Suppressor macrophage treated with lipopolysaccharide for 4 hours (primary cell): Measurements from ENCODE around the gene EXOC3L1.
A peak's percentile ranks its signal among the peaks of the same experiment; 100 is the strongest.

Experiments
- DNase-seq: peaks from one replicate; pipeline ENCODE4 v3.0.0-alpha.2; 2020

EXOC3L1 gene, protein sequence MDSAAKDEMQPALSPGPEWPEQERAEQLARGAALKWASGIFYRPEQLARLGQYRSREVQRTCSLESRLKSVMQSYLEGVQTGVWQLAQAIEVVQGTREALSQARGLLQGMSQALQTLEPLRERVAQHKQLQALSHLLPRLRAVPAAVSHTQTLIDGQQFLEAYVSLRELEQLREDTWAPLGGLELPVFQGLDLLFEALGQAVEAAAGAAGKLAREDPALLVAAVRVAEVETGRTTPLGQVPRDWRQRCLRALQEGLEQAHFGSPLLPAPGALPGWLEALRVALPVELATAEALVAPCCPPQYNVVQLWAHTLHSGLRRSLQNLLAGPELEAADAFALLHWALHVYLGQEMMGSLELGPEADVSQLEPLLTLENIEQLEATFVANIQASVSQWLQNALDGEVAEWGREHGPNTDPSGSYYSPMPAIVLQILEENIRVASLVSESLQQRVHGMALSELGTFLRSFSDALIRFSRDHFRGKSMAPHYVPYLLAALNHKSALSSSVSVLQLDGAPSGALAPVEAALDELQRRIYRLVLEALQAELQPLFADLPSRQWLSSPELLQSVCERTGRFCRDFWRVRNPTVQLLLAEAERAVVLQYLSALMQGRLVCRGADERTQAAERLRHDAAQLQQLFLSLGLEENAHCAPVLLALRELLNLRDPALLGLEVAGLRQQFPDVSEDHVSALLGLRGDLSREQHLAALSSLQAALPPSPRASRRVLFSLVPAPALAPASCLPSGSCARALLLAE

DNA sequence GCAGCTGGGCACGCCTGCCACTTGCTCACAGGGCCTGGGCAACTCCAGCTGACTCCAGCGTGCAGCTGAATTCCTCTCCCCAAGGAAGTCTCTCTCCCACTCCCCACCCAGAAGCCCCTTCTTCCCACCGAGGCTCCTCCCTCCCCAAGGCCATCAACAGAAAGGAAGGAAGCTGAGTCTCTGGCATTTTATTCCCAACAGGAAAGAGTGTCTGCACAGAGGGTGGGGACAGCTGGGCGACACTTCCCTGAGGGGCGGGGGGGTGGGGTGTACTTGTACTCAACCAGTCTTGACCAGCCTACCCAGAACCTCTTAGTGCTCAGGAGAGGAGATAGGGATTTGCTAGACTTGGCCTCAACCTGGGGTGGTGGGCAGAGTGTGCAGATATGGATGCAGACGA is at the start of gene EXOC3L1:
TSS of gene EXOC3L1 (minus strand) at position 96 of the 400 bp plus-strand sequence. CDS start 460 bp downstream, outside the sequence.
- no peak for DNase-seq

DNA sequence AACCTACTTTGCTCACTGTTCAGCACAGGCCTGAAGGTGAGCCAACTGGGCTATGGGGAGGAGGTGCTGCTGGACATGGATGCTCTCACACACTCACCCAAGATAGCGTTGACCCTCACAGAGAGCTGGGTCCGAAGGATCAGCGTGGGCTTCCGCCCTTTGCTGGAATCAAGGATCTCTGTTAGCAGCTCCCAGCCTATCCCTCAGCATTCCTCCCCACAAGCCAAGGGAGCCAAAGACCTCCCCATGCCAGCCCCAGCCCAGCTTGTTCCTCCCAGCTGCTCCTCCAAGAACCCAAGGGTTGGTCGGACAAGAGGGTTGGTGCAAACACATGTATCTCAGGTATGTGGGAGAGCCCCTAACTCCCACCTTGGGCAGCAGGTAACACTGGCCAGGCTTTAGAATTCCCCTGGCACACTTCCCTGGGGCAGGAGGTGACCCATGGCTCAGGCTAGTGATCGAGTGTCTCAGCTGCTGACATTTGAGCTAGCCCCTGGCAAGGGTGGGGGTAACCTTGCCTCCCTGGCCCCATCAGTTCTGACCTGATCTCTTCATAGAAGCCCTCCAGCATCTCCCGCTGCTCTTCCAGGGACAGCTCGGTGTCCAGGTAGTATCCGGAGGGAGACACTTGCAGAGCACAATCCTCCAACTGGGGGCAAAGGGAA is 49.0 kb upstream of the EXOC3L1 start:
- DNase-seq = no peak

DNA sequence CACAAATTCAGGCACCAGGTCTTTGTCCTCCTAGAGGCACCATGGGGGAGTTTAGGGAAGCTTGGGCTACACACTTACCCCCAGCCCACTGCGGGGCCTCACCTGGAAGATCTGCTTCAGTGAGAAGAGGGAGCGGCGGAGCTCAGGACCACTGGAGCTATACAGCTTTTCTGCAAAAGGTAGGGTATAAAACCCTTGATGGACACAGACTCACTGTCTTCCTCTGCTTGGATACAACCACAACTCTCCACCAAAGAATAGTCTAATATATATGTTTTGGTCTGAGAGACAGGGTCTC is 48.3 kb upstream of the EXOC3L1 start:
- DNase-seq = no peak

DNA sequence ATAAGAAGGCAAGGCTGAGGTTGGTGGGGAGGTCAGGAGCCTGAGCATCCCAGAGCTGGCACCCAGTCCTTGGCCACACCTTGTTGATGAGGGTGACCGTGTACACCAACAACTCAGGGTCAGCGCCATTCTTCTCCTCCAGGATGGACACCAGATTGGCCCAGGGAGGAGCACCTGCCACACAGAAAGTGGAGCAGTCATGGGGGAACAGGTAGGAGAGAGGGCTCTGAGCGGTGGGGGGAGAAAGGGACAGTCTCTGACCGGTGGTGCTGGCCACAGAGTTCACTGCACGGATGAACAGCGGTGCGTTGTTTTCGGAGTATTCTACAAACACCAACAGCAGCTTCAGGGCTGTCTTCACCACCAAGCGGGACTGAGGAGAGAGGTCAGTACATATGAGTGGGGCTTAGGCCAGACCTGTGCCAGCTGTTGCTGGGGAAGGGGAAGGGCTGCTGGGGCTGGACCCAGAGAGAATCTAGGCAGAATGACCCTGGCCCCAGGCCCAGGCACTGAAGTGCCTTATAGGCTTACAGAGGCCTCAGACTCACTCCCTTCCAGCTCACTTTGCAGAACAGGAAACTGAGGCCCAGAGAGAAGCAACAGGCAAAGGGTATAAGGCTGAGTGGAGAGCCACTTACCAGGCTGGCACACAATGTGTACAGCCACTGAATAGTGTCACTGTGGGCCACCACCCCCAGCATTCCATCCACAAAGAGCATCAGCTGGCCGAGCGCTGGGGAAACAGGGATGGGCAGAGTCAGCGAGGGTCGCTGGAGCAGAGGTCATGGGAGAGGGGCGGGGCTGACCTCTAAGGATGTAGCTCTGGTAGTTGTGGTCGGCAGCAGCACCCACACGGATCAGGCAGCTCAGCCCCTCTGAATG is 47.7 kb upstream of the EXOC3L1 start:
- no peak for DNase-seq

DNA sequence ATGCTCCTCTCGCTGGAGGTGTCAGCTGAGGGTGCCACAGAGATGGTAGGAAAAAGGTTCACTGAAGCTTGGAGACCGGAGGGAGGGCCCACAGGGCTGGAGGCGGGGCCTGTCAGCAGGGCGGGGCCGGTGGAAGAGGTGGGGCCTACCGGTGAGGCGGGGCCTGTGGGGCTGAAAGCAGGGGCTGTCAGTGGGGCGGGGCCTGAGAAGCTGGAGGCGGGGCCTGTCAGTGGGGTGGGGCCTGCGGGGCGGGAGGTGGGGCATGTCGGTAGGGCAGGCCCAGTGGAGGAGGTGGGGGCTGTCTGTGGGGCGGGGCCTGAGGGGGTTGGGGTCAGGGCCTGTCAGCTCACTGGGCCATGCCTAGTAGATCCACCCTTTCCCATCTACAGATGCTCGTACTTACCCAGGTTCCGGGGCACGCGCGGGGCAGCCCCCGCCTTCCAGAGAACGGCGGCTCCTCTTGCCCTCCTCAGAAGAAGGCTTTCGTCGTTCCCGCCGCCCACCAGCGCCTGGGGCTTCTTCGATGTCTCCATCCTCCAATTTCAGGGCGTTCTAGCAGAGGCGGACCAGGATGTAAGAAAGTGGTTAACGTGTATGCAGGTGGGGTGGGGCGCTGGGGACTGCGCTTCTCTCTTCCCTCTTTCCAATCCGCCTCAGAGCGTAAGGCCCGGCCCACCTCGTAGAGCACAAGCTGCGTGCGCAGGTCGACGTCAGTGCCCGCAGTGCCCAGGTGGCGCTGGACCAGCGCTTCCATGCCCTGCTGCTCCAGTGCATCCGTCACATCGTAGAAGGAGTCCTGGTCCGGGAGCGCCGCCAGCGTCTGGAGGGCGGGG is 46.8 kb upstream of the EXOC3L1 start:
- peak; percentile 52 for DNase-seq

DNA sequence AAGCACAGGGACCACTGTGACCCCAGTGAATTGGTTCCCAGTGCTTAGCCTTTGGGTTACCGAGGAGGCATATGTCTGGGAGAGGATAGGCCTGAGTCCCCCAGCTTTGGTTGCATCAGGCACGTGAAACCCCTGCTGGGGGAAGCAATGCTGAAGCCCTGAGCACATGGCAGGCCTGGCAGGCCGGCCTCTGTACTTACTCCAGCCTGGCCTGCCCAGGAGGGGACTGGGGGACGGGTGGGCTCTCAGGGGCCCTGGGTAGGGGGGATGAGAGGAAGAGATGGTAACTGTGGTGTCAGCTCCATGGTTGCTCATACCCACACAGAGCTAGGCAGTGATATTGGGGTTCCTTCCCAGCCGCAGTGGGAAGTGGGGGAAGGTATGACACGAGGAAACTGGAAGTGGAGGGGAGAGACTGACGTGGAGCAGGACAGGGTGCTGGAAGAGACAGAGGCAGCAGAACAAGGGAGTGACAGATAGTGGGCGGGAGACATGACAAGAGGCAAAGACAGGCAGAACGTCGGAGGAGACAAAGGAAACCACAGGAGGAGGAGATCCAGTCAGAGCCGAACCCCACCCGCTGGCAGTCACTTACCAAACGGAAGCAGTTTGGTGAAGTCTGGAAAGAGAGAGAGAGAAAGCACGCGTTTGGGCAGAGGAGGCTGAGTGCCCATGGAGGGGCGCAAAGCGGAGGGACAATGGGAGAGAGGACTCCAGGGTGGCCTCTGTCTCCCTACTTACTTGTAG is 46.1 kb upstream of the EXOC3L1 start:
- peak; percentile 7 for DNase-seq

DNA sequence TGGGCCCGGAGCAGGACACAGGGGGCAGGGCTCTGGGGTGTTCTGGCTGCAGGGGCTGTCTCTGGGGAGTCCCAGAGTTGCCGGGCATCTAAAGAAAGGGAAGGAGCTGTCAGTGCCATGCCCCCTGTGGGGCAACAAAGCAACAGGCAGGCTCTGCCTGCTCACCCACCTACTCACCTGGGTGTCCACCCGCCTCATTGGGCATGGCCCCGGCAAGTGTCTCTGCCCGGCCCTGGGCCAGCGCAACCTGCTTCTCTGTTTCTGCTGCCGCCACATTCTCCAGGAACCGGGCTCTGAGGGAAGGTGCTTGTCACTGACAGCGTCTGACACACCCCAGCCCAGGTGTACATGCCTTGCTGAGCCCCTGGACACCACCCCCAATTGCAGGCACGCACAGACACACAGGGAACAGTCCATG is 44.3 kb upstream of the EXOC3L1 start:
- no peak for DNase-seq

DNA sequence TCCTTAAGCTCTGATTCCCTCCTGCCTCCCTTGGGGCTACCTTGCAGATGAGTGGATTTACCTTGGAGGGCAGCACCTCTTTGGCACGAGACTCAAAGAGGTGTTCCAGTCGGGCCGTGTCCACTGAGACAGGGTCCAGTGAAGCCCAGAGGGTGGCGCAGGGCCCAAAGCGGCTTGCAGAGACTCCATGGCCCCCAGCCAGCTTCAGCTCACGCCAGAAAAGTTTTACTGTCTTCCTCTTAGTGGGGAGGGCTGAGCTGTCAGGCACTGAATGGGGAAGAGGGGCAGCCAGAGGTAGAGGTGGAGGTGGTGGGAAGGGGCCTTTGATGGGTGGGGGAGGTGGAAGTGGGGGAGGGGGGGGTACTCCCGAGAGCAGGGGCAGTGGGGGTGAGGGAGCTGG is 43.7 kb upstream of the EXOC3L1 start:
- DNase-seq = no peak

DNA sequence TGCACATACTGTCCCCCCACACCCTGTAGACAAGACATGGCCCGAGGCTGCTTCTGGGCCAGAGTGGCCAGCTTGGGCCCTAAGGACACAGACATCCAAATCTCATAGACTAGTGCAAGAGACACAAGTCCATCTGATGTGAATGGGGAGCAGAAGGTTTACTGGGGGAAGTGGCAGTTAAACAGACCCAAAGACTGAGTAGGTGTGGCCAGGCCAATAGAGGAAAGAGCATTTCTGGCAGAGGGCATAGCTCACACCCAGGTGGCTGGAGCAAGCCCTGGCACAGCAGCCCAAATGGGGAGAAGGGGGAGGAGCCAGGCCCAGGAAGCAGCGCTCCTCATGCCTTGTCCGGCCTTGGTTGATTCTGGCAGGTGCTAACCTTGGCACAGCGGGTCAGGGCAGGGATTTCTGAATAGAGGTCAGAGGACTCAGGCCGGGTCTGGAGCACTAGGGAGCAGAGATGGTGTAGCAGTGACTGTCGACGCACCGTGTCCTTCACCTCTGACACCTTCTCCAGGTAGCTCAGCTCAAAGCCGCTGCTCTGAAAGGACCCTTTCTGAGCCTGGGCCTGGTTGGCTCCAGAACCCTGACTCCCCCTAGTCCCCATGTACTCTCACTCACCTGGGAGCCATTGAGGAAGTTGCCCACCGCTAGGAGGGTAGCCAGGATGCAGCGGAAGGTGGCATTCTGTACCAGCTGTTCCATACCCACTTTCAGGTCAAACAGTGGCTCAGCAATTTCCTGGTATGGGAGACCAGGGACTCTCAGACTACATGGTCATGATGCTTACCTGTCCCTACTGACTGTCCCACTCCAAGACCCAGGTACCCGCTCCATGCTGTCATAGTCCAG is 41.1 kb upstream of the EXOC3L1 start:
- no peak for DNase-seq

DNA sequence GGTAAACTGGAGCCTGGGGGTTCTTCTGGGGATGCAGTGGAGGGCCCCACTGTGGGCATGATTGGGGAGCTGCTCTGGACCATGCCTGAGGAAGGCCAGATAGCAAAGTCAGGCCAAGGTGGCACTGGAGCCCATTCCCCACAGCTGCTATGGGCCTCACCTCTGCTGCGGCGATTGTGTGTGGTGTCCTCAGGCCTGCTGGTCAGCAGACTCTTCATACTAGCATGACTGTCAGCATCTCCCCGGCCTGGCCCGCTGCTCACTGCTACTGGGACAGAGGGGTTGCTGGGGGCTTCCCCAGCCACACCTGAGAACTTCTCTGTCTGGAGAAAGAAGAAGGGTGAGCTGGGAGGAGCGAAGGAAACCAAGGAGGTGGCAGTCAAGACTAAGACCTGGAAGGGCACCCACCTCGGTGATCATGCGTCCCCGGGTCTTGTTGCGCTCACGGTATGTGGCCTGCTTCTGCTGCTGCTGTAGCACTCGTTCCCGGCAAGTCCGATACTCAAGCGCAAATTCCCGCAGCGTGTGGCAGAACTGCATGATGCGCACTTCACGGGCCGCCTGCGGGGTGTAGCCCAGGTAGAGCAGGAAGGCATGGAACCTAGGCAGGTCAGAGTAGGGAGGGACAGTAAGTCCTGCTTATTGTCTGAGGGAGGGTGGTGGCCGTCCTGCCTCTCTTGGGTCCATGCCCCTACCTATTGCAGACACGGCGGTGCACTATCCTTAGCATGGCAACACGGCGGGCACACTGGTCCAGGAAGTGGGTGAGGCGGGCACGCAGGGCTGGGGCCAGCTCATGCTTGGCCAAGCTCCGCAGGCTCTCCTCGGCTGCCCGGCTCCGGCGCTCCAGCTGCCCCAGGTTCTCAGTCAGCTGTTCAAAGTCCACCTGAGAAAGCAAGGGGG is 40.2 kb upstream of the EXOC3L1 start:
- no peak for DNase-seq

DNA sequence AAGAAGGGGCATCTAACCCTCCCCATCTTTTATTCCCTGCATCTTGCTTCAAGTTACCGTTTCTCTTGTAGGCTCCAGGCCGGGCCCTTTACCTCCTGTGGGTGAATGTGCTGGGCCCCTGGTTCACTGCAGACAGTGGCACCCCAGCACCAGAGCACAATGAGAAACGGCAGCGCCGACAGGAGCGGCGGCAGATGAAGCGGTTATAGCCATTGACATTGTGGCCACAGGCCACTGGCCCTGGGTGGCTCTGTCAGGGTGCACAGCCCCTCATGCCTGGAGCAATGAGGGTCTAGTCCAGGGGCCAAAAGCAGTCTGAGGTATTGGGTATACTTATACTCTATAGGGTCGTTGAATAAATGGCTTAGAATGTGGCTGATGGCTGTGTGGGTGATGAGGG is 39.0 kb upstream of the EXOC3L1 start:
- no peak for DNase-seq

DNA sequence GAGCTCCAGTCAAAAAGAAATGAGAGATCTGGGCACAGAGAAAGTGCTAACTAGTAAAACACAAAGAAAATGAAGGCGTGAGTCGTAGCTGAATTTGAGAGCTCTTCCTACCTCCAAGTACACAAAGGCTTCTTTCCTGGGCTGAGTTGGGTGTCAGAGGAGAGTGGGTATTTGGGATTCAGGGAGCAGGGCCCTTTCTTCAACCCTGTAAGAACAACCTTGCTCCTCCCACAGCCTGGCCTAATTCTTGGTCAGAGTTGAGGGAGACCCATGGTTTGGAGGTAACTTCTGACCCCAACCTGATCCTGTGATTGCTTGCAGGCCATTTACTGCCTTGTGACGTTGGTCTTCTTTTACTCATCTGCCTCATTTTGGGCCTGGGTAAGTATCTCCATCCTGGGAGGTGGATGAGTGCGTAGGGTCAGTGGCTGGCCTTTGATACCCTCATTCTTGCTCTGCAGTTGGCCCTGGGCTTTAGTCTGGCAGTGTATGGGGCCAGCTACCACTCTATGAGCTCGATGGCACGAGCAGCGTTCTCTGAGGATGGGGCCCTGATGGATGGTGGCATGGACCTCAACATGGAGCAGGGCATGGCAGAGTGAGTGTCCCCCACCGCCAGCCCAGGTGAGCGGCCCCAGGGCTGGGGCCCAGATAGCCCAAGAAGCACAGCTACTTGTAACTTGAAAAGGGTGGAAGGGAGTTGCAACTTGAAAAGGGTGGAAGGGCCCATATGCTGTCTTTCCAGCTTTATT is 38.3 kb upstream of the EXOC3L1 start:
- no peak for DNase-seq

DNA sequence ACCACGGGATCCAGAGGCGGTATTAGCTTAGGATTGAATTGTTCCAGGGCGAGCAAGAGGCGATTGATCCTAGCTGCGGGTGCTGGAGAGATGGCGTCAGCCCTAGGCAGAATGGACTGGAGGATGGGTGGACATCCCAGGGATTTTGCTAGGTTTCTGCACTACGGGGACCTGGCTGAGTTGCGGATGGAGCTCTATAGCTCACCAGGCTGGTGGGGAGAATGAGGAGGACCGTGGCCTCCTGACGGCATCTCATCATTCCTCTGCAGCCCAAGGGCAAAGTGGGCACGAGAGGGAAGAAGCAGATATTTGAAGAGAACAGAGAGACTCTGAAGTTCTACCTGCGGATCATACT is 37.6 kb upstream of the EXOC3L1 start:
- no peak for DNase-seq

DNA sequence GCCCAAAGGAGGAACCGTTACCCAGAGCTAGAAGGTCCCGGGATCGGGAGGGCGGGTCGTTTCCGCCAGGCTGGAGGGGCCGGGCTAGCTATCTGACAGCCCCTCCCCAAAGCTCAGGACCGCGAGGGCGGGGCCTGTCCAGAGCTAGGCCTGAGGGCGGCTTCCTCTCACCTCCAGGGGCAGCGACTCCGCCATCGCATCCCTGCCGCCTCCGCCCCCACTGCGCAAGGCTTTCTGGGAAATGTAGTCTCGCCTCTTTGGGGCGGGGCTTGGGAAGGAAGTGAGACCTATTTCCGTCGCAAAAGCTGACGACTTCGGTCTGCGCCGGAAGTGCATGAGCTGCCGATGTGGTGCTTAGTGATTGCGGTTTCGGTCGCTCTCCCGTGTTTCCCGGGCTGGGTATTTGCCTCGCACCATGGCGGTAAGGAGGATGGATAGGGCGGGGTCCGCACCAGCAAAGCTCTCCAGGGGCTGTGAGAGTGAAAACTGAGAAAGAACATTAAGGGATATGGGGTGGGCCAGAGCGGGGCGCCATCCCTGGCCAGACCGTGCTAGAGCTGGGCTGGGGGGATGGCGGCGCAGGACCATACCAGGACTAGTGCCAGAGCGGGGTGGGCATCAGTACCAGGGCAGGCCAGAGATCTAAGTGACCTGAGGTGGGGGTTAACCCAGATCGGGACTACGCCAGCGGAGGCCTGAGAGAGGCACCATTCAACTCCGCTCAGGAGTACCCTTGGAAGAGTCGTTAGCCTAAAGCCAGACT is 37.0 kb upstream of the EXOC3L1 start, which contains the start of gene TMEM208:
TSS of gene TMEM208 (plus strand) at position 327 of the 763 bp plus-strand sequence. CDS start at position 416, 89 bp downstream.
- peak; percentile 99 for DNase-seq

DNA sequence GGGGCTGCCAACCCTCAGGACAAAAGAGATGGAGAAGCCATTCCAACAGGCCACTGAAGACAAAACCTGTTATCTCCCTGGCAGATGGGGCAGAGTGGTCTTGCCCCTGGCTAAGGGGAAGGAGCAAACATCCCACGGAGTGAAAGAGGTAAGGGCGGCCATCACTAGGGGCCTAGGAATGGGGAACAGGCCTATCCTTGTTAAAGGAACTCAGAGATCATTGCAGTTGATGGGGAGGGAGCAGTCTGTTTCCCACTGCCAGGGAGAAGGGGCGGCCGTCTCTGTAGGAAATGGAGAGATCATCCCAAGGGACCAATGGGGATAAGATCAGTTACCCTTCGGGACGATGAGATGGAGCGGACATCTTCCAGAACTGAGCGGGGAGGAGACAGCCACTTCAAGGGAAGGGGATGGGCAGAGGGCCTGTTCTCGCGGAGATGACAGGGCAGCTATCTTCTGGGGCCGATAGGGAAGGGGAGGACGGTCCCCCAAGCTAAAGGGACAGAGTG is 36.4 kb upstream of the EXOC3L1 start:
- no peak for DNase-seq

DNA sequence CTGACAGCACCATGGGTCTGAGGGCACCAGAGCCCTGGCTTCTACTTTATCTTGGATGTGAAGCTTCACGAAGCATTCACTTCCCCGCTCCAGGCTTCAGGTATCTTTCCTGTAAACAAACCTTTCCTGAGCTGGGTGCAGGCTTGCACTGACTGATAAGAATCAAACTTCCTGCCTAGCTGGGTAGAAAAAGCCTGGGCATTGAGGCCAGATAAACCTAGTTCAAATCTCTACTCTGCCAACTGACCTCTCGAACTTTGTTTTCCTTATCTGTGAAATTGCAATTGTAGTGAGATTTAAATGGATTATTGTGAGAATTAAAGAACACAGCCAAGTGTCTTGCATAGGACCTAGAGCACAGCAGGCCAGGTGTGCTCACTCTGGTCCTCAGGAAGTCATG is 34.1 kb upstream of the EXOC3L1 start:
- no peak for DNase-seq
